C4-2B (cell line): ENCODE data around the gene MOB1B.

Experiments used
- ZFX ChIP-seq: fragments of 450-650 bp; IDR thresholded peaks from 2 replicates; pipeline ENCODE4 v1.6.1; 2017
- TF ChIP-seq, protein P1 (sequence below): fragments of 450-650 bp; conservative IDR thresholded peaks from 2 replicates; pipeline ENCODE4 v1.5.1; 2017; ENCODE audit warnings: mild to moderate bottlenecking

- TF ChIP-seq, protein P1, sequence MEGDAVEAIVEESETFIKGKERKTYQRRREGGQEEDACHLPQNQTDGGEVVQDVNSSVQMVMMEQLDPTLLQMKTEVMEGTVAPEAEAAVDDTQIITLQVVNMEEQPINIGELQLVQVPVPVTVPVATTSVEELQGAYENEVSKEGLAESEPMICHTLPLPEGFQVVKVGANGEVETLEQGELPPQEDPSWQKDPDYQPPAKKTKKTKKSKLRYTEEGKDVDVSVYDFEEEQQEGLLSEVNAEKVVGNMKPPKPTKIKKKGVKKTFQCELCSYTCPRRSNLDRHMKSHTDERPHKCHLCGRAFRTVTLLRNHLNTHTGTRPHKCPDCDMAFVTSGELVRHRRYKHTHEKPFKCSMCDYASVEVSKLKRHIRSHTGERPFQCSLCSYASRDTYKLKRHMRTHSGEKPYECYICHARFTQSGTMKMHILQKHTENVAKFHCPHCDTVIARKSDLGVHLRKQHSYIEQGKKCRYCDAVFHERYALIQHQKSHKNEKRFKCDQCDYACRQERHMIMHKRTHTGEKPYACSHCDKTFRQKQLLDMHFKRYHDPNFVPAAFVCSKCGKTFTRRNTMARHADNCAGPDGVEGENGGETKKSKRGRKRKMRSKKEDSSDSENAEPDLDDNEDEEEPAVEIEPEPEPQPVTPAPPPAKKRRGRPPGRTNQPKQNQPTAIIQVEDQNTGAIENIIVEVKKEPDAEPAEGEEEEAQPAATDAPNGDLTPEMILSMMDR, result no peak
- no peak for TF ChIP-seq ZFX
Measured at GRCh38 chr4:70931347-70931746, 29.2 kb downstream of the MOB1B start.
